ENCODE results near the gene PACSIN2. TPM values are rescaled to one million over a fixed set of nuclear protein-coding genes. Genes with fewer than 3 reads are reported as not detected.
A peak's percentile ranks its signal among the peaks of the same experiment; 100 is the strongest.

The PACSIN2 gene
- total RNA-seq, 3 donors from 2014 or later: 132 to 184 (median 152) TPM

- intact Hi-C loops (cut with DNase I, micrococcal nuclease): loop anchor here in 1 of 2 donors (10.0 kb wide), 1 partner anchor 142 kb away; no protein-coding TSS in a partner anchor
- no peak for DNase-seq
- ATAC-seq: no peak
- Histone ChIP-seq H3K9me3 (no peaks in the 10 kb centered on the region), H3K4me3 (no peak overlapping the region), H3K4me1 (ENCODE audit: low read depth) (peaks cover 5% of the 10 kb centered on the region), H3K36me3 (ENCODE audit: low read depth) (peaks cover 11% of the 10 kb centered on the region)
- TF ChIP-seq CTCF (IDR thresholded peaks at IDR 0.05): no peak
Measured at GRCh38 chr22:42883121-42883520, 131.8 kb downstream of the PACSIN2 start.

GRCh38 chr22:42881982-42882656 lies 132.8 kb downstream of the PACSIN2 start:
- Histone ChIP-seq H3K4me1 (ENCODE audit: low read depth) (peaks cover 5% of the 10 kb centered on the region), H3K4me3 (no peak overlapping the region), H3K9me3 (no peaks in the 10 kb centered on the region), H3K36me3 (ENCODE audit: low read depth) (peaks cover 11% of the 10 kb centered on the region)
- intact Hi-C loops (cut with DNase I, micrococcal nuclease): loop anchor here in 1 of 2 donors (10.0 kb wide), 1 partner anchor 143 kb away; no protein-coding TSS in a partner anchor
- no peak for ATAC-seq
- no peak for DNase-seq
- TF ChIP-seq CTCF (IDR thresholded peaks at IDR 0.05): no peak

- DNase-seq (no peak), ATAC-seq (no peak)
- TF ChIP-seq CTCF (IDR thresholded peaks at IDR 0.05): no peak
- peaks cover 5% of the 10 kb centered on the region for H3K4me1 ChIP-seq (ENCODE audit: low read depth)
- peaks cover 13% of the 10 kb centered on the region for H3K36me3 ChIP-seq (ENCODE audit: low read depth)
- intact Hi-C loops (cut with DNase I, micrococcal nuclease): loop anchor here in 1 of 2 donors (10.0 kb wide), 1 partner anchor 144 kb away; no protein-coding TSS in a partner anchor
- H3K9me3 ChIP-seq: no peaks in the 10 kb centered on the region
- H3K4me3 ChIP-seq: no peak overlapping the region
Measured at GRCh38 chr22:42881298-42881697, 133.7 kb downstream of the PACSIN2 start.

DNA sequence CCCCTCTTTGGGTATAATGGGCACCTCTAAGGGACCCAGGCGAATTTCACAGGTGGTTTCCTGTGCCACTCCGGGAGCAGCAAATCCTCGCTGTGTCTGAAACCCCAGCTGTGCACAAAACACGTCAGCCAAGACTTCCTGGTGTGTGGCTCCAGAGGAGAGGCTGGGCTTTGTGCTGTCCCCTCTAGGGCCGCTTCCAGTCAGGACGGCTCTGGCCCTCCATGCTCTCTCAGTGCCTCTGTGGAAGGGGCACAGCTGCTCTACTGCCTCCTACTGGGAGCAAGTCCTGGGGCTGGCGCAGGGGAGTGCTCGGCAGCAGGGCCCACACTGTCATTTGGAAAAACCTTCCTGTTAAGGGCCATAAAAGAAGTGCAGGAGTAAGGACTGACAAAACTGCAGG lies 134.1 kb downstream of the PACSIN2 start:
- intact Hi-C loops (cut with DNase I, micrococcal nuclease): loop anchor here in 1 of 2 donors (10.0 kb wide), 1 partner anchor 144 kb away; no protein-coding TSS in a partner anchor
- H3K4me1 ChIP-seq (ENCODE audit: low read depth): peaks cover 5% of the 10 kb centered on the region
- ATAC-seq: no peak
- no peak for DNase-seq
- no peaks in the 10 kb centered on the region for H3K9me3 ChIP-seq
- H3K4me3 ChIP-seq: no peak overlapping the region
- H3K36me3 ChIP-seq (ENCODE audit: low read depth): peaks cover 14% of the 10 kb centered on the region
- no peak for TF ChIP-seq CTCF (IDR thresholded peaks at IDR 0.05)

DNA sequence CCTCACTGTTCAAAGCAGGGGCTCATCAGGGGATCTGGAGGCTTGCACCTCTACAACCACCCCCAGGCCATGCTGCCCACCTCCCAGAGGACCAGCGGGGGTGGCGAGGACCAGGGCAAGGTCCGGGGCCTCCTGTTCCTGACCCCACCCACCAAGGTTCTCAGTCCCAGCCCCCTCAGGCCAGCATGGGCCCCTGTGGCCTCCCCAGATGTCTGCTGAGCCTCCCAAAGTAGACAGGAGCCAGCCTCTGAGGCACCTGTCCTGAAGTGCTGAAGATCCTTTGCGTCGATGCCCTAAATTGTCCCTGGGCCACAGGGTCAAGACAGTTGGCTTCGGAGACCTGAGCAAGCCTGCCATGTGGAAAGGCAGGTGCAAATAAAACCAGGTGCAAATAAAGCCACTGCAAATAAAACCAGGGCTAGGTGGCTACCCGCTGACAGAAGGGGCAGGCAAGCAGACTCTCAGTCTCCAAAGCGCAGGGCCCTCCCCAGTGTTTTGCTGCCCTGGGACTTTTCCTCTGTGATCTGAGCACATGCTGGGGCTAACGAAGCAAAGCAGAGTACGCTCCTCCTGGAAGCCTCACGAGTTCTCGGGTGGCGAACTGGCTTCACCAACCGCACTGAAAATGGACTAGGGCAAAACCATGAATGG lies 135.5 kb downstream of the PACSIN2 start:
- Histone ChIP-seq H3K4me1 (ENCODE audit: low read depth) (peaks cover 5% of the 10 kb centered on the region), H3K9me3 (no peaks in the 10 kb centered on the region), H3K36me3 (ENCODE audit: low read depth) (peaks cover 14% of the 10 kb centered on the region), H3K4me3 (no peak overlapping the region)
- ATAC-seq: no peak
- DNase-seq: peak in 1 of 3 donors; percentile 29
- intact Hi-C loops (cut with DNase I, micrococcal nuclease): loop anchor here in 1 of 2 donors (10.0 kb wide), 1 partner anchor 145 kb away; no protein-coding TSS in a partner anchor
- no peak for TF ChIP-seq CTCF (IDR thresholded peaks at IDR 0.05)

All from mucosa of descending colon (tissue), 3 donors.